ENCODE data around the gene STAT6.

The STAT6 gene

DNA sequence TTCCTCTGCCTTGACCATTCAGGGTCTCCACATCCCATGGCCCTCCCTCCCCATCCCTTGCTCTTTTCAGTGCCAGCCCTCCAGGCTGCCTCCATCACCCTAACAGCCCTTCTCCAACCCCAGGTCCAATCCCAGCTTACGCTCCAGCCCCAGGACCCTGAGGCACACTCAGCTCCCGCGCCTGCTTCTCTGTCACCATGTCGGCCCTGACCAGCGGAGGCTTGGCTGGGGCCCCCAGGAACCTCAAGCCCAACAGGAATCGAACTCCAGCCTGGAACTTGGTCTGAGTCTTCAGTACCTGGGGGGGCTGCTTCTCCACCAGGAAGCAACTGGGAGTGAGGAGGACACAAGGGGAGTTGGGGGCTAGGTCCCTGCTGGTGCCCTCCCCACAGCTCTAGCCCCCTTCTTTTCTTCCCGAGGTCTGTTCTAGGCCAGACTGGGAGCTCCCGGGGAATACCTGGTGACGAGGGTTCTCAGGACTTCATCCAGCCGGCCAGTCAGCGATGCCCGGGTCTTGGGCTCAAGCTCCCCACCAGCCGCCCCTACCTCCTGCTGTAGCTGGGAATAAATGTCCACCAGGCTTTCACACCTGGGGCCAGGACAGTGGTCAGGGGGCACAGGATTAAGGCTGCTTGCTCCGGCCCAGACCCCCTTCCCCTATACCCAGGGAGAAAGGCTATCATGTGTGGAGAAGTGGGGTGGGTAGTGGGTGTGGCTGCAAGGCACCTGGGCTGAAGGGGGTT is 6.0 kb downstream of the STAT6 start:
- no peak for DNase-seq (ENCODE audit: low read depth in 2 of 3, low spot score in 1 of 3)

DNA sequence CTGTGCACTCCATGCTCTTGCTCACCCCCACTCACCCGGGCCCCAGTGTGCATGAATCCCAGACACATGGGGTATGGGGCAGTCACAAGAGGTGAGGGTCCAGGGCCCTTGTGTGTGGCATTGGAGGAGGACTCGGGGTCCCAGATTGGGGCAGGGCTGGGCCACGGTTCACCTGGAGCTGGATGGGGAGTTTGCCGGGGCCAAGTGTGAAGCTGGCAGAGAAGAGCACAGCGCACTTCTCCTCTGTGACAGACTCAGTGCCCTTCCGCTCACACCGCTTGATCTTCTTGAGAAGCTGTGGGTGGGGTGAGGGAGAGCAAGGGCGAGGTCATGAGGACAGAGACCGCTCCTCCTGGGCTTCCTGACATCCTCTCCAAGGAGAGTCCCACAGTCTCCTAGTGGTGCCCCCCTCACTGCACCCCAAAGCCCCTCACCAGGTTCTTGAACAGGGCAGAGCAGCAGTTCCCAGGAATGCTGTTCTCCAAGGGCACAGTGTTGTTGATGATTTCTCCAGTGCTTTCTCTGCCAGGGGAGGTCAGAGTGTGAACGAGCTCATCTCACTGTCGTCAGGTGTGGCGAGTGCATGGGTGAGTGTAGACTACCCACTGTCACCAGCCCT is 6.8 kb downstream of the STAT6 start:
- no peak for DNase-seq (ENCODE audit: low read depth in 2 of 3, low spot score in 1 of 3)

- DNase-seq (ENCODE audit: low read depth in 2 of 3, low spot score in 1 of 3): no peak
Measured at GRCh38 chr12:57103856-57104255, 7.3 kb downstream of the STAT6 start.

DNA sequence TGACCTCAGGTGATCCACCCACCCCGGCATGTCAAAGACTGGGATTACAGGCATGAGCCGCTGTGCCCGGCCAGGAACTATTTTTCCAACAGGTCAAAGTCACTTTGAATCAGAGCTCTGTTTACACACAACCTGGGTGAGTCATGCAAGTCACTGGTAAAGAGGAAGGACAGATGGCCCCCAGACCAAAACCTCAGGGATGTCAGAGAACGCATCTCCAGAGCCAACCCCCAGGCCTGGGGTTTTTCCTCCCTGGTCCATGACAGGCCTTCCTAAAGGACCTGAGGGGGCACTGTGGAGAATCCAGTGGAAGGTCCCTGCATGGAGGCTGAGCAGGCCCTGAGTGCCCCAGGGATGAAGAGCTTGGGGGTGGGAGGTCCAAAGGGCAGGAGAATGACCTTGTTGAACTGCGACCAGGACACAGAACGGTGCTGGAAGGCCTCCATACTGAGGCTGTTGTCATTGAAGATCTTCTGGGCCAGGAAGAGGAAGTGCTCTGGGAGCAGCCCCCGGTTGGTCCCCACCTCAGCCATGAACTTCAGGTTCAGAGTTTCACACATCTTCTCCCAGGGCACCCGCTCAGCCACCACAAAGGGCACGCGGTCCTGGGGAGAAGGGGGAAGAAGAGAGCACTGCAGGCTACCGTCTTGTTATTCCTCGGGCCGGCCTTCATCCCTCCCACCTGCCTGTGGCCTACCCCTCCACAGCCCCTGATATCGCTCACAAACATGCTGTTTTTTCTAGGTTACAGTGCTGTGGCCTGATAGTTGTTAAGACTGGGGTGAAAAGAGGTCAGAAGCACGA is 9.1 kb downstream of the STAT6 start:
- DNase-seq (ENCODE audit: low read depth in 2 of 3, low spot score in 1 of 3): no peak

- DNase-seq (ENCODE audit: low read depth in 2 of 3, low spot score in 1 of 3): no peak
Measured at GRCh38 chr12:57099766-57100165, 11.4 kb downstream of the STAT6 start.

GRCh38 chr12:57099047-57099714 is 12.0 kb downstream of the STAT6 start:
- no peak for DNase-seq (ENCODE audit: low read depth in 2 of 3, low spot score in 1 of 3)

DNA sequence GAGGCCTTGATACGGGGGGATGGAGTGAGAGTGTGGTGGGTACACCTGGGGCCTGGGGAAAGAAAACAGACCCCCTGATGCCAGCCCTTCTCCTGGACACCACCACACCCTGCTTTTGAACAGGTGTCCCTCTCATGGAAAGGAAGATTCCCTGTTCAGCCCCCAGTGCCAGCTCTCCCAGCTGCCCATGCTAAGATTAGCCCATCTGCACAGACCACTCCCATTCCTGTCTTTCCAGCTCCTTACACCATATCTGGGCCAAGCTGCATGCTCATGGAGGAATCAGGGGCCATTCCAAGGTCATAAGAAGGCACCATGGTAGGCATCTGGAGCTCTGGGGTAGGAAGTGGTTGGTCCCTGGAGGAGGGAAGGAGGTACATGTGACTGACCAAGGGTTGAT is 12.6 kb downstream of the STAT6 start:
- DNase-seq (ENCODE audit: low read depth in 2 of 3, low spot score in 1 of 3): no peak

DNA sequence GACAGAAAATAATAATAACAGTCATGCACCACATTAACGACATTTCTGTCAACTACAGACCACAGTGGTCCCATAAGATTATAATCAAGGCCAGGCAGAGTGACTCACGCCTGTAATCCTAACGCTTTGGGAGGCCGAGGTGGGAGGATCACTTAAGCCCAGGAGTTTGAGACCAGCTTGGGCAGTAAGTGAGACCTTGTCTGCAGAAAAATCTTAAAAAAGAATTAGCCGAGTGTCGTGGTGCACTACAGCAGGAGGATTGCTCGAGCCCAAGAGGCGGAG is 13.7 kb downstream of the STAT6 start:
- no peak for DNase-seq (ENCODE audit: low read depth in 2 of 3, low spot score in 1 of 3)

DNA sequence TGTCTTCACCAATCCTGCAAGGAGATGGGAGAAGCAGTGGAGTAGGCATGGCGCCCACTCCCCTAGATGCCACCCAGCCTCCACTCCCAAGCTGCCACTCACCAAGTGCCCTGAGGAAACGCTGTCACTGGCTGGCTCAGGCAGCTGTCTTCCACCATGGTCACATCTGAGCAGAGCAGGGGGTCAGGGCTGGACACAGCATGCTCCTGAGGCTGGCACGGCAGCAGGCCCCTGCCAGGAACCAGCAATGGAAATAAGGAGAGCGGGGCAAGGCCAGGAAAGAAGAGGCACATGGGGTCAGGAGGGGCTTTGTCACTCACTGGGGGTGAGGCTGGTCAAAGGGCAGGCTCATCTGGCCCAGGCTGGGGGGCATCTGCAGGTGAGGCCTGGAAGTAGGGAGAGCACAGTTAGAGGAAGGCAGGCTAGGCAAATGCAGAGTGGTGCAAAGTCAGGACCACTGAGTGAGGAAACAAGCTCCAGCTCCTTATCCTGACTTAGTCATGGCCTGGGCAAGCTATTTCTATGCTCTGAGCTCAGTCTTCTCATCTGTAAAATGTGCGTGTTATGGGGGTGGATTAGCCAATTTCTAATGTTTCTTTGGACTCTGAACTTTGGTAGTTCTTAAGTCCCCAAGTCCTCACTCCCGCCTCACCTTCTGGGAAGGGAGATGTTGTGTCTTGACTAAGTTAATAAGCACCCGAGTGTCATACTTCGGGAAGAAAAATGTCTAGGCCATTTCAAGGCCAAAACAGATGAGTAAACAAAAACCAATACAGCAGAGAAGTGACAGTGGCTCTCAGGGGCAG is 14.2 kb downstream of the STAT6 start:
- no peak for DNase-seq (ENCODE audit: low read depth in 2 of 3, low spot score in 1 of 3)

DNA sequence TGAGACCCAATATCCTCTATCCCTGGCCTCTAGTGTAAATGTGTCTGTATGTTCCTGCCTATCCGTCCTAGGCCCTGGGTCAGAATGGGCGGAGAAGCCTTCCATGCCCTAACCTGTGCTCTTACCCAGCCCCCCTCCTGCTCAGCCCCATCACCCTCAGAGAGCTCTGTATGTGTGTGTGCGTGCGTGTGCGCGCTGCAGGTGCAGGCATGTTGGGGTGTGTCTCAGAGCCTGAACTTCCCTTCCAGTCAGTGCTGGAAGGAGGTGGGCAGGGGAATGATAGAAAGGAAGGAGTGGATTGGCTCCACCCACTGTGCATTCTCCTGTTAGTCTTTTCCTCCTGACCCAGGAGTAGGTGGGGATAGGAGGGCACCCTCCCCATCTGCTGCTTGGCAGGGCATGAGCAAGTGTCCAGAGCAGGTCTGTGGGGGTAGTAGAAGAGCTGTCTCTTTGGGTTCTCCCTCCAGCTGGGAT is 15.0 kb downstream of the STAT6 start:
- no peak for DNase-seq (ENCODE audit: low read depth in 2 of 3, low spot score in 1 of 3)

- no peak for DNase-seq (ENCODE audit: low read depth in 2 of 3, low spot score in 1 of 3)
Measured at GRCh38 chr12:57095440-57095839, 15.7 kb downstream of the STAT6 start.

DNA sequence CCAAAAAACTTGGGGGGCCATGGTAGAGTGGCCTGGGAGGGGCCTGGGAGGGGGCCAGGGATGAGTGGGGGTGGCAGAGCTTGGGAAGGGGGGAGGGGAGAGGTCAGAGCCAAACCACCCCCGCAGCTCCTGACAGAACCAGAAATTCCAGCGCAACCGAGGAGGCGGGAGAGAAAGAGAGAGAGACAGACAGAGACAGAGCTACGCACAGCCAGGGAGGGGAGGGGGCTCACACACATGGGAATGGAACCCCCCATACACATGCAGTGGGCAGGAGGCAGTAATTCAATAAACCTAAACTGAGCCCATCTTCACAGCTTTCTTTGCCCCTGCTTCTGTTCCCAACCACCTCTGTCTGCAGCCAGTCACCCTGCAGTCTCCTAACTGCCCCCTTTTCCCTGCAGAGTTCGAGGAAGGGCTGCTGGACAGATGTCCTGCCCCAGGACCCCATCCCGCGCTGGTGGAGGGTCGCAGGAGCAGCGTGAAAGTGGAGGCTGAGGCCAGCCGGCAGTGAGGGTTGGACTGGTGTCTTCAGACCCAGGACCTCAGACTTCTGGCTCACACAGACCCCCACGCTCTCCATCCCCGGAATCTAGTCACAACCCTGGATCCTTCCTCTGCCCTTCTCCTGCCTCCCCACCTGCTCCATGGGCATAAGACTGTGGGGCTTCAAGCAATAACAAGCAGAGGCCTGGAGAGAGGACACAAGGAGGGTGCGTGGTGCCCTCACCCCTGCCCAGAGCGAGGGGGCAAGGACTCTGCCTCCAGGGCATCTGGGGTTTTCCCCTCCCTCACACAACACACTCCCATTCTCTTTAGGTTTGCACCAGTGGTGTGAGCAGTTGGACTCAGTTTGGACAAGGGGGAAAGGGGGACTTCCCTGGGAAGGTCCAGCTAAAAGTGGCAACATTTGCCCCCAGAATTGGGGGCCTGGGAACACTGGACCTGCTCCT is 16.7 kb downstream of the STAT6 start:
- DNase-seq (ENCODE audit: low read depth in 2 of 3, low spot score in 1 of 3): no peak

DNA sequence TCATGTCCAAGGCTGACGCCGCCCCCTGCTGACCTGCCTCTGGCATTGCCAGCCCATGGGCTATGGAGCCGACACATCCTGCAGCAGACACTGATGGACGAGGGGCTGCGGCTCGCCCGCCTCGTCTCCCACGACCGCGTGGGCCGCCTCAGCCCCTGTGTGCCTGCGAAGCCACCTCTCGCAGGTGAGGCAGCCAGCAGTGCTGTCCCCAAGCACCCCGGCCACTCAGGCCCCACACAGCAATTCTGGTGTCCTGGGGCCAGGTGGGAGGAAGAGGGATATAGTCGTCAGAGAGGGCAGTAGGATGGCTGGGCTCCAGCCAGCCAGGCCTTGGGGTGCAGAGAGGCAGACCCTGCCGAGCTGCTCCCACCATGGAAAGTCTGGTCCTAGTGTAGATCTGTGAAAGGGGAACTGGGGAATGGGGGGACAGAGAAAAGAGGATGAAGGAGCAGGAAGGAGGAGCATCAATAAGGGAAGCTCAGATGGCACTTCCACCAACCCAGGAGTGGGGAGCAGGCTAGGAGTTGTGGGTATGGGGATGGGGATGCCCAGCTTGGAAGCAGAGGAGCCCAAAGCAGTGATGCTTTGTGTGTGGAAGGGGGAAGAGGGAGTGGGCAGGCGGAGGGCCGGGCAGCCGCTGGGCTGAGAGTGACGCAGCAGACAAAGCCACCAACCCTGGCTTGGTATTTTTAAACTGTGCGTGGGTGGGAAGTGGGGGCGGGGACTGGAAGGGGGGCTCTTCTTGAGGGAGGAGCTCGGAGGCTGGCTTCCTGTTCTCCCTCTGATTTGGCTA is 17.6 kb downstream of the STAT6 start:
- peak in 2 of 3 donors; percentile 58 to 70 for DNase-seq (ENCODE audit: low read depth in 2 of 3, low spot score in 1 of 3)

GRCh38 chr12:57092876-57093414 is 18.2 kb downstream of the STAT6 start:
- no peak for DNase-seq (ENCODE audit: low read depth in 2 of 3, low spot score in 1 of 3)

DNA sequence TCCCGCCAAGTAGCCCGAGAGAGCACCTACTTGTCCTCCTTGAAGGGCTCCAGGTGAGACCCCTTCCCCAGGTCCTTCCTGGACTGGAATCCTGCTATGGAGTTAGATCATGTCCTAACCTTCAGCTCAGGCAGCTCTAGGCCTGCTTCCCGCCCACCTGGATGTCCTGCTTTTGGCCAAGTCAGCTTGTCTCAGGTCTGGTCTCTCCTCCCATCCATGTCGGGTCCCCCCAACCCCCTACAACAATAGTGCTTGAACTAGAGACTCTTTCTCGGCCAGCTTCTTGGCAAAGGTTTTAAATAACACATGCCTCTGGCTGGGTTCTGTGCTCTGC is 18.7 kb downstream of the STAT6 start:
- DNase-seq (ENCODE audit: low read depth in 2 of 3, low spot score in 1 of 3): no peak

- DNase-seq (ENCODE audit: low read depth in 2 of 3, low spot score in 1 of 3): no peak
Measured at GRCh38 chr12:57091638-57092528, 19.3 kb downstream of the STAT6 start.

DNA sequence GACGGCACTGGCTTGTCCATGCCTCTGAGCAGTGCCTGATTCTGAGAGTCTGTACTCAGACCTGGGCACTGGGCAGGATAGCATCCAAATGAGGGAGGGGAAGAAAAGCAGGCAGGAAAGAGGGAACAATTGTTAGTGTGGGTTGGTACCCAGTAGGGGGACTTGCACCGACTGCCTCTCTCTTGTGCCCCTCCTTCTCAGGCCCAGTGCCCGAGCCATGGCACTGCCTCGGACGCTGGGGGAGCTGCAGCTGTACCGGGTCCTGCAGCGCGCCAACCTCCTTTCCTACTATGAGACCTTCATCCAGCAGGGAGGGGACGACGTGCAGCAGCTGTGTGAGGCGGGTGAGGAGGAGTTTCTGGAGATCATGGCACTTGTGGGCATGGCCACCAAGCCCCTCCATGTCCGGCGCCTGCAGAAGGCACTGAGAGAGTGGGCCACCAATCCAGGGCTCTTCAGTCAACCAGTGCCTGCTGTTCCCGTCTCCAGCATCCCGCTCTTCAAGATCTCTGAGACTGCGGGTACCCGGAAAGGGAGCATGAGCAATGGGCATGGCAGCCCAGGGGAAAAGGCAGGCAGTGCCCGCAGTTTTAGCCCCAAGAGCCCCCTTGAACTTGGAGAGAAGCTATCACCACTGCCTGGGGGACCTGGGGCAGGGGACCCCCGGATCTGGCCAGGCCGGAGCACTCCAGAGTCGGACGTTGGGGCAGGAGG is 20.1 kb downstream of the STAT6 start:
- DNase-seq (ENCODE audit: low read depth in 2 of 3, low spot score in 1 of 3): no peak
